Common myeloid progenitor, CD34-positive (primary cell): ENCODE results near the gene PRKCE.

Experiments
- CTCF ChIA-PET: fragments of 350-600 bp; sonication (Branson Sonifier 250); formaldehyde crosslinking; loops from one replicate; lab custom pipeline; 2021; ENCODE audit warnings: antibody characterized with exemption; lab: Charles Lee
- POLR2A ChIA-PET: fragments of 350-600 bp; sonication (Branson Sonifier 250); formaldehyde crosslinking; loops from one replicate; lab custom pipeline; 2021; ENCODE audit warnings: antibody characterized with exemption; lab: Charles Lee
- DNase-seq, 3 donors: peaks; one replicate each; pipeline versions ENCODE4 v3.0.0 to v3.0.0-alpha.2; 2013
- H3K27ac ChIP-seq, 2 experiments: 1 replicate in 1 of 2; 2 replicates in 1 of 2; pipeline ENCODE4 v1.7.0; 2013; ENCODE audit warnings: inconsistent platforms in 2 of 2, low read length in 2 of 2, mild to moderate bottlenecking in 2 of 2, low read depth in 1 of 2, moderate library complexity in 1 of 2; ENCODE audit not compliant: severe bottlenecking in 2 of 2, insufficient read depth in 1 of 2, poor library complexity in 1 of 2
- H3K27me3 ChIP-seq, 5 experiments: replicated peaks in 2 of 5; 1 replicate in 3 of 5; 2 replicates in 2 of 5; pipeline versions ENCODE4 v1.6.1 to v1.7.0; 2013; ENCODE audit warnings: low read length in 4 of 5, mild to moderate bottlenecking in 2 of 5, moderate library complexity in 2 of 5, inconsistent platforms in 1 of 5; ENCODE audit not compliant: insufficient read depth in 5 of 5, control insufficient read depth in 4 of 5
- H3K36me3 ChIP-seq, 4 experiments: 1 replicate in 2 of 4; 2 replicates in 2 of 4; pipeline versions ENCODE4 v1.6.1 to v1.7.0; 2013; ENCODE audit warnings: low read length in 3 of 4, control low read depth in 1 of 4, mild to moderate bottlenecking in 1 of 4; ENCODE audit not compliant: control insufficient read depth in 4 of 4, insufficient read depth in 4 of 4
- H3K4me1 ChIP-seq, 4 experiments: 1 replicate in 3 of 4; 2 replicates in 1 of 4; pipeline versions ENCODE4 v1.6.1 to v1.7.1; 2013; ENCODE audit warnings: low read length in 3 of 4, mild to moderate bottlenecking in 3 of 4, control low read depth in 1 of 4, inconsistent platforms in 1 of 4, moderate library complexity in 1 of 4; ENCODE audit not compliant: control insufficient read depth in 4 of 4, insufficient read depth in 4 of 4; ENCODE audit errors: control extremely low read depth in 1 of 4
- H3K4me3 ChIP-seq, 7 experiments: 1 replicate in 4 of 7; 2 replicates in 3 of 7; pipeline versions ENCODE4 v1.5.1 to v1.7.0; 2013; ENCODE audit warnings: mild to moderate bottlenecking in 7 of 7, low read length in 6 of 7, moderate library complexity in 6 of 7, inconsistent platforms in 2 of 7, low read depth in 2 of 7, control low read depth in 1 of 7; ENCODE audit not compliant: insufficient read depth in 4 of 7, control insufficient read depth in 1 of 7; ENCODE audit errors: extremely low read depth in 1 of 7
- H3K9me3 ChIP-seq, 5 experiments: 1 replicate in 4 of 5; 2 replicates in 1 of 5; pipeline versions ENCODE4 v1.6.1 to v1.7.1; 2013; ENCODE audit warnings: low read length in 4 of 5, mild to moderate bottlenecking in 2 of 5, inconsistent platforms in 1 of 5, low read depth in 1 of 5, moderate library complexity in 1 of 5; ENCODE audit not compliant: control insufficient read depth in 4 of 5, insufficient read depth in 2 of 5; ENCODE audit errors: control extremely low read depth in 1 of 5
- WGBS: methylation state at CpG from one replicate; pipeline ENCODE4 v1.1.5; 2013; ENCODE audit not compliant: insufficient coverage; 5-methylcytosine and 5-hydroxymethylcytosine counted together

Gene PRKCE

GRCh38 chr2:46023165-46023854 is 371.8 kb downstream of the PRKCE start:
- Histone ChIP-seq H3K27me3 (no peaks in the 10 kb centered on the region), H3K27ac (no peak overlapping the region), H3K36me3 (peaks cover 0 to 8% (median 0%) of the 10 kb centered on the region in 4 experiments), H3K4me3 (no peak overlapping the region), H3K9me3 (no peaks in the 10 kb centered on the region), H3K4me1 (no peaks in the 10 kb centered on the region)
- DNase-seq = no peak
- ChIA-PET POLR2A (no interaction called here), CTCF (interaction anchor here (1.4 kb wide), 1 partner anchor 12 kb away, joined by 4 read pairs; no protein-coding TSS in a partner anchor)
- 100% methylated on average over 3 of the region's 3 CpGs for WGBS

GRCh38 chr2:46024146-46024779 is 372.8 kb downstream of the PRKCE start:
- Histone ChIP-seq H3K9me3 (no peaks in the 10 kb centered on the region), H3K27me3 (no peaks in the 10 kb centered on the region), H3K4me1 (no peaks in the 10 kb centered on the region), H3K36me3 (peaks cover 0 to 8% (median 0%) of the 10 kb centered on the region in 4 experiments), H3K4me3 (no peak overlapping the region), H3K27ac (no peak overlapping the region)
- POLR2A ChIA-PET = no interaction called here
- no peak for DNase-seq
- WGBS = 100% methylated on average over 5 of the region's 5 CpGs
- CTCF ChIA-PET = no interaction called here

- Histone ChIP-seq H3K27ac (no peak overlapping the region), H3K9me3 (no peaks in the 10 kb centered on the region), H3K27me3 (no peaks in the 10 kb centered on the region), H3K4me3 (no peak overlapping the region), H3K4me1 (no peaks in the 10 kb centered on the region), H3K36me3 (peaks cover 0 to 8% (median 0%) of the 10 kb centered on the region in 4 experiments)
- no peak for DNase-seq
- ChIA-PET CTCF (no interaction called here), POLR2A (no interaction called here)
- WGBS = 85% methylated on average over 5 of the region's 6 CpGs
These were observed 373.6 kb downstream of the PRKCE start for GRCh38 chr2:46025081-46025480.

GRCh38 chr2:46025676-46026075 is 374.2 kb downstream of the PRKCE start:
- POLR2A ChIA-PET = no interaction called here
- H3K4me3 ChIP-seq = no peak overlapping the region

GRCh38 chr2:46026431-46026830 is 375.0 kb downstream of the PRKCE start:
- no peak for DNase-seq
- Histone ChIP-seq H3K4me3 (no peak overlapping the region), H3K36me3 (peaks cover 0 to 3% (median 0%) of the 10 kb centered on the region in 4 experiments), H3K4me1 (no peaks in the 10 kb centered on the region), H3K27me3 (no peaks in the 10 kb centered on the region), H3K27ac (no peak overlapping the region), H3K9me3 (no peaks in the 10 kb centered on the region)
- ChIA-PET POLR2A (no interaction called here), CTCF (interaction anchor here (1.0 to 1.3 kb wide), 3 partner anchors 19 to 37 kb away, joined by 3 to 6 read pairs (median 4); no protein-coding TSS in a partner anchor)
- WGBS = 100% methylated on average over 1 of the region's 1 CpG

More at GRCh38 chr2:46025676-46026075, 374.2 kb downstream of the PRKCE start:
- H3K27ac ChIP-seq = no peak overlapping the region
- no peak for DNase-seq
- no peaks in the 10 kb centered on the region for H3K4me1 ChIP-seq
- WGBS = 100% methylated on average over 1 of the region's 1 CpG
- CTCF ChIA-PET = no interaction called here
- H3K36me3 ChIP-seq = peaks cover 0 to 4% (median 0%) of the 10 kb centered on the region in 4 experiments
- no peaks in the 10 kb centered on the region for H3K9me3 ChIP-seq
- no peaks in the 10 kb centered on the region for H3K27me3 ChIP-seq

- Histone ChIP-seq H3K27ac (no peak overlapping the region), H3K4me1 (no peaks in the 10 kb centered on the region), H3K4me3 (no peak overlapping the region), H3K27me3 (no peaks in the 10 kb centered on the region), H3K36me3 (peaks cover 0 to 2% (median 0%) of the 10 kb centered on the region in 4 experiments), H3K9me3 (no peaks in the 10 kb centered on the region)
- CTCF ChIA-PET = interaction anchor here (1.1 to 1.8 kb wide), 4 partner anchors 10 to 39 kb away, joined by 3 to 4 read pairs (median 4); no protein-coding TSS in a partner anchor
- WGBS = 100% methylated on average over 1 of the region's 5 CpGs
- no peak for DNase-seq
- POLR2A ChIA-PET = no interaction called here
These were observed 377.9 kb downstream of the PRKCE start for GRCh38 chr2:46029332-46029811.

- H3K27ac ChIP-seq = no peak overlapping the region
- H3K36me3 ChIP-seq = no peaks in the 10 kb centered on the region
- no peaks in the 10 kb centered on the region for H3K4me1 ChIP-seq
- ChIA-PET CTCF (interaction anchor here (1.0 to 1.8 kb wide), 3 partner anchors 19 to 425 kb away, joined by 3 to 4 read pairs (median 4); no protein-coding TSS in a partner anchor), POLR2A (no interaction called here)
- no peak for DNase-seq
- WGBS = 75% methylated on average over 1 of the region's 2 CpGs
- no peaks in the 10 kb centered on the region for H3K9me3 ChIP-seq
- H3K27me3 ChIP-seq = no peaks in the 10 kb centered on the region
- H3K4me3 ChIP-seq = no peak overlapping the region
These were observed 378.9 kb downstream of the PRKCE start for GRCh38 chr2:46030330-46030729.
